Skeletal muscle cell (primary cell): Measurements from ENCODE around the gene RAD51B.

ENCODE experiments used
- DNase-seq: peaks from one replicate; pipeline ENCODE4 v3.0.0-alpha.2; 2010; ENCODE audit warnings: low read depth
- H3K4me3 ChIP-seq: 2 replicates; pipeline ENCODE4 v1.5.1; 2011; ENCODE audit warnings: low read depth, mild to moderate bottlenecking, control low read depth, low read length, moderate library complexity

The RAD51B gene

GRCh38 chr14:67883717-67884116 lies 64.1 kb downstream of the RAD51B start:
- no peak for DNase-seq

GRCh38 chr14:67886191-67886590 lies 66.6 kb downstream of the RAD51B start:
- H3K4me3 ChIP-seq: no peak overlapping the region
- DNase-seq: no peak

More at GRCh38 chr14:67883717-67884116, 64.1 kb downstream of the RAD51B start:
- no peak overlapping the region for H3K4me3 ChIP-seq

- no peak for DNase-seq
- no peak overlapping the region for H3K4me3 ChIP-seq
Observed at GRCh38 chr14:67887478-67887877, 67.9 kb downstream of the RAD51B start.

GRCh38 chr14:67889455-67889854 lies 69.9 kb downstream of the RAD51B start:
- H3K4me3 ChIP-seq: no peak overlapping the region
- no peak for DNase-seq

GRCh38 chr14:67892466-67893100 lies 73.0 kb downstream of the RAD51B start:
- H3K4me3 ChIP-seq: no peak overlapping the region
- no peak for DNase-seq

- no peak overlapping the region for H3K4me3 ChIP-seq
- no peak for DNase-seq
Observed at GRCh38 chr14:67900231-67900630, 80.7 kb downstream of the RAD51B start.

GRCh38 chr14:67908052-67908754 lies 88.6 kb downstream of the RAD51B start:
- DNase-seq: no peak
- no peak overlapping the region for H3K4me3 ChIP-seq

- no peak for DNase-seq
- no peak overlapping the region for H3K4me3 ChIP-seq
Observed at GRCh38 chr14:67911562-67911961, 92.0 kb downstream of the RAD51B start.

- no peak overlapping the region for H3K4me3 ChIP-seq
- no peak for DNase-seq
Observed at GRCh38 chr14:67916430-67916829, 96.9 kb downstream of the RAD51B start.

GRCh38 chr14:67917006-67917405 lies 97.4 kb downstream of the RAD51B start:
- H3K4me3 ChIP-seq: no peak overlapping the region
- no peak for DNase-seq

GRCh38 chr14:67918838-67919237 lies 99.3 kb downstream of the RAD51B start:
- no peak overlapping the region for H3K4me3 ChIP-seq
- no peak for DNase-seq

- H3K4me3 ChIP-seq: no peak overlapping the region
- DNase-seq: no peak
Observed at GRCh38 chr14:67919259-67920032, 99.9 kb downstream of the RAD51B start.

GRCh38 chr14:67926821-67927220 lies 107.2 kb downstream of the RAD51B start:
- no peak for DNase-seq
- no peak overlapping the region for H3K4me3 ChIP-seq

GRCh38 chr14:67927244-67927643 lies 107.7 kb downstream of the RAD51B start:
- DNase-seq: no peak
- H3K4me3 ChIP-seq: no peak overlapping the region

GRCh38 chr14:67928375-67928774 lies 108.8 kb downstream of the RAD51B start:
- DNase-seq: no peak
- no peak overlapping the region for H3K4me3 ChIP-seq

- DNase-seq: no peak
- H3K4me3 ChIP-seq: no peak overlapping the region
Observed at GRCh38 chr14:67932708-67933246, 113.2 kb downstream of the RAD51B start.

GRCh38 chr14:67933266-67933665 lies 113.7 kb downstream of the RAD51B start:
- no peak overlapping the region for H3K4me3 ChIP-seq

GRCh38 chr14:67934087-67934486 lies 114.5 kb downstream of the RAD51B start:
- H3K4me3 ChIP-seq: no peak overlapping the region
- peak; percentile 60 for DNase-seq

More at GRCh38 chr14:67933266-67933665, 113.7 kb downstream of the RAD51B start:
- no peak for DNase-seq

- DNase-seq: no peak
- no peak overlapping the region for H3K4me3 ChIP-seq
Observed at GRCh38 chr14:67934862-67935261, 115.3 kb downstream of the RAD51B start.

GRCh38 chr14:67935371-67935770 lies 115.8 kb downstream of the RAD51B start:
- no peak overlapping the region for H3K4me3 ChIP-seq

More at GRCh38 chr14:67935371-67935770, 115.8 kb downstream of the RAD51B start:
- no peak for DNase-seq
